ENCODE data around the gene ZNF653. TPM values are rescaled to one million over a fixed set of nuclear protein-coding genes. Genes with fewer than 3 reads are reported as not detected.

ZNF653 gene
- total and polyA plus RNA-seq, 9 of the 15 experiments (the other 6 are each of a cell fraction or from before 2014, with no cell fraction given), result 1.6 to 8.0 (median 4.2) TPM; not detected in 2

- Histone ChIP-seq H3K9me1 (ENCODE audit: control insufficient read depth, insufficient read depth, low read length) (peaks cover 5% of the 10 kb centered on the region), H3K36me3 (ENCODE audit: control insufficient read depth, insufficient read depth, low read length) (peaks cover 34% of the 10 kb centered on the region), H3K79me2 (ENCODE audit: control insufficient read depth, insufficient read depth, low read length) (peaks cover 20% of the 10 kb centered on the region), H3K4me3 (peak within 1 kb of the TSS; percentile 65), H3K9me3 (replicated peaks; ENCODE audit: control insufficient read depth, insufficient read depth, low read depth, low read length) (no peaks in the 10 kb centered on the region), H4K20me1 (replicated peaks; ENCODE audit: control insufficient read depth, insufficient read depth, low read length) (no peaks in the 10 kb centered on the region), H3K27me3 (ENCODE audit: control insufficient read depth in 2 of 2, insufficient read depth in 2 of 2, low read length in 2 of 2) (no peaks in the 10 kb centered on the region), H3K4me1 (replicated peaks in 1 of 2; ENCODE audit: control insufficient read depth in 2 of 2, insufficient read depth in 2 of 2, low read length in 2 of 2) (peaks cover 11 to 22% of the 10 kb centered on the region in 2 experiments; a peak in 4 of 5 replicates), H3K27ac (ENCODE audit: extremely low read depth, low read depth, low read length) (peak within 1 kb of the TSS; percentile 63), H3K9ac (ENCODE audit: insufficient read depth in 1 of 2, low read depth in 2 of 2, low read length in 2 of 2) (peak within 1 kb of the TSS; percentile 67 to 96), H3K4me2 (ENCODE audit: insufficient read depth, low read length) (peak within 1 kb of the TSS; percentile 92), H2AFZ (ENCODE audit: low read depth, low read length) (peak within 1 kb of the TSS; percentile 98)
- intact Hi-C loops (cut with micrococcal nuclease), result loop anchor here (1.0 to 2.0 kb wide), 2 partner anchors 51 to 60 kb away; partner anchors contain the start of genes EPOR and SWSAP1
- DNase-seq (ENCODE audit: extremely low read depth in 1 of 4, low spot score in 3 of 4) (peak; percentile 99), FAIRE-seq (peak; percentile 100), ATAC-seq (peak; percentile 99)
- under 1% methylated on average over 49 of the region's 53 CpGs for WGBS (ENCODE audit: insufficient coverage, low coverage, missing lambda C conversion rate)
- ChIA-PET POLR2A (interaction anchor here (0.5 to 1.4 kb wide), 12 partner anchors 17 to 505 kb away, joined by 3 to 6 read pairs (median 3); partner anchors contain the start of gene ELOF1), CTCF (ENCODE audit: low intra/inter-chr PET ratio) (interaction anchor here (0.7 kb wide), 1 partner anchor 204 kb away, joined by 3 read pairs; no protein-coding TSS in a partner anchor)
- in situ Hi-C loops (cut with MboI), result loop anchor here (5.0 kb wide), 1 partner anchor 138 kb away; the partner anchor contains the start of gene TSPAN16
- BruUV-seq (replicated peaks), result no TSS peak
- TF ChIP-seq TEAD1 (CRISPR knock-in tag; IDR thresholded peaks at IDR 0.05) (peak in 1 of 2 experiments; percentile 85; a peak in 2 of 4 replicates), PTBP1 (IDR thresholded peaks at IDR 0.05; ENCODE audit: low read depth, low read length) (no peak), HDGF (IDR thresholded peaks at IDR 0.05) (no peak), ZNF174 (CRISPR knock-in tag; IDR thresholded peaks at IDR 0.05) (no peak), POU5F1 (IDR thresholded peaks at IDR 0.05; ENCODE audit: borderline replicate concordance, low read depth, low read length, partially characterized antibody) (no peak), BDP1 (IDR thresholded peaks at IDR 0.05; ENCODE audit: insufficient read depth, insufficient read length) (no peak), ZNF23 (CRISPR knock-in tag; IDR thresholded peaks at IDR 0.05) (no peak), MLLT1 (IDR thresholded peaks at IDR 0.05) (no peak), HMG20A (CRISPR knock-in tag; conservative IDR thresholded peaks at IDR 0.05) (no peak), ZKSCAN8 (CRISPR knock-in tag; IDR thresholded peaks at IDR 0.05) (no peak), FOXM1 (IDR thresholded peaks at IDR 0.05; ENCODE audit: low read depth) (no peak), FOXM1 (CRISPR knock-in tag; IDR thresholded peaks at IDR 0.05; ENCODE audit: low read depth) (no peak), ZBTB17 (CRISPR knock-in tag; IDR thresholded peaks at IDR 0.05) (peak; percentile 35; the same call in 1 of the 2 replicates), SMAD3 (CRISPR knock-in tag; conservative IDR thresholded peaks at IDR 0.05) (peak; percentile 77; the same call in 1 of the 2 replicates), TAL1 (IDR thresholded peaks at IDR 0.05) (no peak), NFE2 (IDR thresholded peaks at IDR 0.05; ENCODE audit: low read depth) (peak; percentile 36; the same call in 1 of the 2 replicates), PHF8 (IDR thresholded peaks at IDR 0.05; ENCODE audit: borderline replicate concordance, low read length) (peak; percentile 80; the same call in 1 of the 2 replicates), ILF3 (IDR thresholded peaks at IDR 0.05; ENCODE audit: borderline replicate concordance) (no peak), PTTG1 (tag; IDR thresholded peaks at IDR 0.05; ENCODE audit: low read depth) (no peak), TFE3 (CRISPR knock-in tag; IDR thresholded peaks at IDR 0.05) (peak; percentile 99)
Measured at GRCh38 chr19:11435057-11435832, 70.4 kb downstream of the ZNF653 start, which contains the start of the genes ODAD3 and PRKCSH. Gene ODAD3 (minus strand): TSS chr19:11435121. CDS start chr19:11435016, 105 bp downstream. Gene PRKCSH (plus strand): TSS chr19:11435635. CDS start chr19:11436118, 483 bp downstream.

Data from K562 (cell line).